Skeletal muscle satellite cell (primary cell): ENCODE measurements around the gene MAGEB17.
"Not testable (repeated sequence)": the region's sequence is repeated elsewhere in the genome, so short reads cannot be mapped to it uniquely, and the experiment has no call there.

ENCODE experiments used
- H3K27me3 ChIP-seq: 2 replicates; pipeline ENCODE4 v1.7.0; 2013; ENCODE audit warnings: low read length; ENCODE audit not compliant: control insufficient read depth, insufficient read depth
- H3K36me3 ChIP-seq: 2 replicates; pipeline ENCODE4 v1.7.0; 2013; ENCODE audit warnings: mild to moderate bottlenecking, control low read depth, low read length; ENCODE audit not compliant: insufficient read depth
- H3K4me1 ChIP-seq: 2 replicates; pipeline ENCODE4 v1.7.0; 2013; ENCODE audit warnings: low read length; ENCODE audit not compliant: control insufficient read depth, insufficient read depth
- H3K4me2 ChIP-seq: 2 replicates; pipeline ENCODE4 v1.7.0; 2013; ENCODE audit warnings: mild to moderate bottlenecking, low read length
- H3K4me3 ChIP-seq: 2 replicates; pipeline ENCODE4 v1.7.0; 2013; ENCODE audit warnings: low read length
- H3K9ac ChIP-seq: 2 replicates; pipeline ENCODE4 v1.7.0; 2013; ENCODE audit warnings: mild to moderate bottlenecking, low read depth, low read length, moderate library complexity
- H3K9me3 ChIP-seq: replicated peaks from 2 replicates; pipeline ENCODE4 v1.7.0; 2013; ENCODE audit warnings: mild to moderate bottlenecking, control low read depth, low read length

MAGEB17 gene

GRCh38 chrX:16140448-16140847, 26.8 kb upstream of the MAGEB17 start:
- Histone ChIP-seq H3K9ac (no peak overlapping the region), H3K9me3 (no peaks in the 10 kb centered on the region), H3K4me1 (no peaks in the 10 kb centered on the region), H3K27me3 (peaks cover 5% of the 10 kb centered on the region), H3K4me3 (no peak overlapping the region), H3K36me3 (no peaks in the 10 kb centered on the region), H3K4me2 (no peak overlapping the region)

DNA sequence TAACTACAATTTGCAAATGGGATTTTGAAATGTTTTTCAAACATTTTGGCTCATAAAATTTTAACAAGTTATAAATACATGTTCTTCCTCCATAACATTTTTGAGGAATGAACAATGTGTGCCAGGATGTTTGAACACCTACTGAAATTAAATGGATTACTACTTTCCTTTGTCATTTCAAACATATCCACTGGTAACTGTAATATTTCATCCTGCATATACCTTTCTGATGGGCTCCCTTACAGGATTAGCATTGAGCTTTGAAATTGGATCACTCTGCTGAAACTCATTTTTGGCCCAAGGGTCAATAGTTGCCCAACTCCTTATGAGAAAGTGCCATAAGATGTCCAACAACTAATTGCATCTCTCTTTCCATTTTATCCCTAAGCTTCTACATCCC, 26.3 kb upstream of the MAGEB17 start:
- no peak overlapping the region for H3K4me3 ChIP-seq
- H3K9ac ChIP-seq = no peak overlapping the region
- no peaks in the 10 kb centered on the region for H3K9me3 ChIP-seq
- no peaks in the 10 kb centered on the region for H3K36me3 ChIP-seq
- no peak overlapping the region for H3K4me2 ChIP-seq
- H3K27me3 ChIP-seq = peaks cover 5% of the 10 kb centered on the region
- no peaks in the 10 kb centered on the region for H3K4me1 ChIP-seq

GRCh38 chrX:16141422-16142245, 25.6 kb upstream of the MAGEB17 start:
- H3K9ac ChIP-seq = no peak overlapping the region
- H3K4me1 ChIP-seq = no peaks in the 10 kb centered on the region
- no peaks in the 10 kb centered on the region for H3K9me3 ChIP-seq
- no peak overlapping the region for H3K4me2 ChIP-seq
- no peak overlapping the region for H3K4me3 ChIP-seq
- H3K27me3 ChIP-seq = peaks cover 5% of the 10 kb centered on the region
- no peaks in the 10 kb centered on the region for H3K36me3 ChIP-seq

DNA sequence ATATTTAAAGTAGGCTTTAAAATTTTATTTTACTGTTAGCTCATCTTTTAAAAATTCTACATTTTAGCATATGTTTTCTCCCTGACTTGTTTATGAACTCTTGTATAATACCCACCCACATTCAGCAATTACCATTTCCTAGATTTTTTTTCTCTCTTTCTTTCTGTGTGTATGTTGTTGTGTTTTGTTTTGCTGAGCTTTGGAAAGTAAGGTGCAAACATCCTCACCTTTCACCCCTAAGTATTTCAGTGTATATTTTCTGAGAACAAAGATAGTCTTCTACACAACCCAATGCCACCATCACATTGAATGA, 25.1 kb upstream of the MAGEB17 start:
- Histone ChIP-seq H3K4me3 (no peak overlapping the region), H3K9ac (no peak overlapping the region), H3K4me1 (no peaks in the 10 kb centered on the region), H3K27me3 (peaks cover 5% of the 10 kb centered on the region), H3K36me3 (no peaks in the 10 kb centered on the region), H3K9me3 (no peaks in the 10 kb centered on the region), H3K4me2 (no peak overlapping the region)

DNA sequence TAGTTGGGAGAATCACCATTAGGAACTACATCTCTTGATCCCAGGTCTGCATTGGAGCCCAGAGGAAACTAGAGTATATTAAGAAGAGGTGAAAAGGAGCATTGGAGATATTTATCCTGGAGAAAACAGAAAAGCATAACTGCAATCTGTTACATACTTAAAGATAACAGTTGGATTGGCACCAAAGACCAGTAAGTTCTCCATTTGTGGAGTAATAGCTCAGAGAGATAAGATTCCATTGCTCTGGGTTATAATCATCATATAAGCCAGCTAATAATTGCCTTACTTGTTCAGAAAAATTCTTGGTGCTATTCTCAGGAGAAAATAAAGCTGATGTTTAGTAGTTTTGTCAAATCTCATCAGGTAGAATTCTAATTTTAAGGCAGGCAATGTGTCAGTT, 23.3 kb upstream of the MAGEB17 start:
- Histone ChIP-seq H3K27me3 (no peaks in the 10 kb centered on the region), H3K4me3 (no peak overlapping the region), H3K36me3 (no peaks in the 10 kb centered on the region), H3K9me3 (no peaks in the 10 kb centered on the region), H3K4me1 (no peaks in the 10 kb centered on the region), H3K4me2 (no peak overlapping the region), H3K9ac (no peak overlapping the region)

GRCh38 chrX:16144420-16144819, 22.9 kb upstream of the MAGEB17 start:
- no peak overlapping the region for H3K4me2 ChIP-seq
- no peaks in the 10 kb centered on the region for H3K36me3 ChIP-seq
- no peaks in the 10 kb centered on the region for H3K4me1 ChIP-seq
- no peak overlapping the region for H3K4me3 ChIP-seq
- H3K27me3 ChIP-seq = no peaks in the 10 kb centered on the region
- no peak overlapping the region for H3K9ac ChIP-seq
- H3K9me3 ChIP-seq = no peaks in the 10 kb centered on the region

DNA sequence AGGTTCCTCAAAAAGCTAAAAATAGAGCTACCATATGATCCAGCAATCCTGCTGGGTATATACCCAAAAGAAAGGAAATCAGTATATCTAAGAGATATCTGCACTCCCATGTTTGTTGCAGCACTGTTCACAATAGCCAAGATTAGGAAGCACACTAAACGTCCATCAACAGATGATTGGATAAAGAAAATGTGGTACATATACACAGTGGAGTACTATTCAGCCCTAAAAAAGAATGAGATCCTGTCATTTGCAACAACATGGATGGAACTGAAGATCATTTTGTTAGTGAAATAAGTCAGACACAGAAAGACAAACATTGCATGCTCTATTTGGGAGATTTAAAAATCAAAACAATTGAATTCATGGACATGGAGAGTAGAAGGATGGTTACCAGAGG, 22.2 kb upstream of the MAGEB17 start:
- not testable (repeated sequence) for H3K4me2 ChIP-seq, H3K4me1 ChIP-seq, H3K36me3 ChIP-seq, H3K9ac ChIP-seq, H3K27me3 ChIP-seq, H3K9me3 ChIP-seq, H3K4me3 ChIP-seq

- no peaks in the 10 kb centered on the region for H3K27me3 ChIP-seq
- H3K36me3 ChIP-seq = no peaks in the 10 kb centered on the region
- no peaks in the 10 kb centered on the region for H3K4me1 ChIP-seq
- H3K4me2 ChIP-seq = no peak overlapping the region
- H3K4me3 ChIP-seq = no peak overlapping the region
- no peaks in the 10 kb centered on the region for H3K9me3 ChIP-seq
- H3K9ac ChIP-seq = no peak overlapping the region
These were observed 21.6 kb upstream of the MAGEB17 start for GRCh38 chrX:16145656-16146055.

DNA sequence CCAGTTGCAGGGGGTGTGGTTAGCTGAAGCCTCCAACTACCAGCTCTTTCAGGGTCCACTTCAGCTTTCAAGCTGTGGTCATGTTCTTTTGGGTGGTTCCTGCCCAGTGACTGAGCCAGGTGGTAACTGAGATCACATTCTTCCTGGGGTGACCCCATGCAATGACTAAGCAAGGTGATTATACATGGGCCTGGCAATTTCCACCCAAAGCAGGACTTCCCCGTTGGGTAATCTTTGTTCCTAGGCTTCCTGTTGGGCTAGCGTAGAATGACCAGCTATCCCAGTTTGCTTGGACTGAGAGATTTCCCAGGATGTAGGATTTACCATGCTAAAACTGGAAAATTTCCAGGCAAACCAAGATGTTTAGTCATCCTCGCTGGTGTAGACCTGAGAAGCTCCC, 18.4 kb upstream of the MAGEB17 start:
- Histone ChIP-seq H3K9me3 (no peaks in the 10 kb centered on the region), H3K27me3 (no peaks in the 10 kb centered on the region), H3K4me2 (no peak overlapping the region), H3K9ac (no peak overlapping the region), H3K36me3 (no peaks in the 10 kb centered on the region), H3K4me3 (no peak overlapping the region), H3K4me1 (no peaks in the 10 kb centered on the region)

DNA sequence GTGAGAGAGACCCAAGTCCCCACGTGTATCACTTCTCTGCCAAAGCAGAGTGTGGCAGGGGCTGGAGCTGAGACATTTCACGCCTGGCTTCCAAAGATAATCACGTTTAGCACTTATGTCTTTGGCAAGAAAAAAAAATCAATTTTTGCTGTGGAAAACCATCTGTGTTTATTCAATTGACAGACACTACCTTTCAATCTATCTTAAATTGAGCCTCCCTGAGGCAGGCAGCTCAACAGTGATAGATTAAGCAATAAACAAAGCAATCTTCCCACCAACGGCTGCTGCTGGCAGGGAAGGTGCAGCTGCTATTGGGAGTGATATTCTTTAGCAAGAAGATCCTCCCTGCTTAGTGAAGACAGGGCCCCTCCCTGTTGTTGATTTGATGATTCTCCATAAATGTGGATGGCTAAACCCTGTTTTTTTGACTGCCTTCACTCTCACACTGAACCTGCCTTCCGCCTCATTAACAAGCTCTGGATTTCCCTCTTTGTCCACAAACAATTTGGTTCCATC, 11.6 kb upstream of the MAGEB17 start:
- Histone ChIP-seq H3K36me3 (no peaks in the 10 kb centered on the region), H3K27me3 (no peaks in the 10 kb centered on the region), H3K4me1 (peaks cover 5% of the 10 kb centered on the region), H3K9ac (no peak overlapping the region), H3K9me3 (no peaks in the 10 kb centered on the region), H3K4me2 (no peak overlapping the region), H3K4me3 (no peak overlapping the region)

GRCh38 chrX:16156692-16157331, 10.5 kb upstream of the MAGEB17 start:
- no peaks in the 10 kb centered on the region for H3K27me3 ChIP-seq

GRCh38 chrX:16160729-16161128, 6.6 kb upstream of the MAGEB17 start:
- no peaks in the 10 kb centered on the region for H3K9me3 ChIP-seq
- no peaks in the 10 kb centered on the region for H3K27me3 ChIP-seq
- no peak overlapping the region for H3K4me3 ChIP-seq
- H3K36me3 ChIP-seq = no peaks in the 10 kb centered on the region
- no peak overlapping the region for H3K9ac ChIP-seq
- H3K4me1 ChIP-seq = peaks cover 13% of the 10 kb centered on the region
- peak overlapping the region; percentile 49 for H3K4me2 ChIP-seq

More at GRCh38 chrX:16156692-16157331, 10.5 kb upstream of the MAGEB17 start:
- no peak overlapping the region for H3K4me3 ChIP-seq
- no peaks in the 10 kb centered on the region for H3K9me3 ChIP-seq
- H3K4me2 ChIP-seq = no peak overlapping the region
- H3K36me3 ChIP-seq = no peaks in the 10 kb centered on the region
- H3K4me1 ChIP-seq = peaks cover 13% of the 10 kb centered on the region
- no peak overlapping the region for H3K9ac ChIP-seq
